HAP-1 (cell line): ENCODE data around the gene C5orf47.

ENCODE experiments used
- DNase-seq, 2 experiments: peaks; one replicate each; pipeline ENCODE4 v3.0.0-alpha.2; 2016 to 2020; ENCODE audit warnings: low spot score in 2 of 2
- H3K27me3 ChIP-seq: fragments of 250-450 bp; sonication (Bioruptor Pico); 2 replicates; pipeline ENCODE4 v1.5.1; 2020; ENCODE audit warnings: low read depth, mild to moderate bottlenecking, moderate library complexity
- H3K36me3 ChIP-seq: fragments of 250-450 bp; sonication (Bioruptor Pico); replicated peaks from 2 replicates; pipeline ENCODE4 v1.5.1; 2020; ENCODE audit warnings: mild to moderate bottlenecking
- H3K4me1 ChIP-seq: fragments of 250-450 bp; sonication (Bioruptor Pico); 2 replicates; pipeline ENCODE4 v1.5.1; 2020; ENCODE audit warnings: mild to moderate bottlenecking
- H3K4me3 ChIP-seq: fragments of 250-450 bp; sonication (Bioruptor Pico); 2 replicates; pipeline ENCODE4 v1.5.1; 2020; ENCODE audit warnings: mild to moderate bottlenecking, moderate library complexity
- H3K9me3 ChIP-seq: fragments of 250-450 bp; sonication (Bioruptor Pico); 2 replicates; pipeline ENCODE4 v1.5.1; 2020; ENCODE audit warnings: mild to moderate bottlenecking, moderate library complexity
- in situ Hi-C: fragments of 300-500 bp; cut with MboI; formaldehyde crosslinking; loops from 3 replicates; pipeline ENCODE4 v1.14.3; 2020; ENCODE audit warnings: low sequenced_read_pairs, inconsistent platforms, mixed read lengths

C5orf47 gene, protein sequence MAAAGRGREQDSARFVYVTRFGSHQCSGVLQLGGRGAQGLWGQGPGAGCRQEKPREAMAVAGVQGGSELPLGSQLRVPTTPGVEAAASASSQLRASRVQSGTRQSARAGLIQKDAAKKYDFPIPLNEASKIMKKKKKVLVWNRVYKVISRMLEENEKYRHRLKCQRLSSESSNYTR

DNA sequence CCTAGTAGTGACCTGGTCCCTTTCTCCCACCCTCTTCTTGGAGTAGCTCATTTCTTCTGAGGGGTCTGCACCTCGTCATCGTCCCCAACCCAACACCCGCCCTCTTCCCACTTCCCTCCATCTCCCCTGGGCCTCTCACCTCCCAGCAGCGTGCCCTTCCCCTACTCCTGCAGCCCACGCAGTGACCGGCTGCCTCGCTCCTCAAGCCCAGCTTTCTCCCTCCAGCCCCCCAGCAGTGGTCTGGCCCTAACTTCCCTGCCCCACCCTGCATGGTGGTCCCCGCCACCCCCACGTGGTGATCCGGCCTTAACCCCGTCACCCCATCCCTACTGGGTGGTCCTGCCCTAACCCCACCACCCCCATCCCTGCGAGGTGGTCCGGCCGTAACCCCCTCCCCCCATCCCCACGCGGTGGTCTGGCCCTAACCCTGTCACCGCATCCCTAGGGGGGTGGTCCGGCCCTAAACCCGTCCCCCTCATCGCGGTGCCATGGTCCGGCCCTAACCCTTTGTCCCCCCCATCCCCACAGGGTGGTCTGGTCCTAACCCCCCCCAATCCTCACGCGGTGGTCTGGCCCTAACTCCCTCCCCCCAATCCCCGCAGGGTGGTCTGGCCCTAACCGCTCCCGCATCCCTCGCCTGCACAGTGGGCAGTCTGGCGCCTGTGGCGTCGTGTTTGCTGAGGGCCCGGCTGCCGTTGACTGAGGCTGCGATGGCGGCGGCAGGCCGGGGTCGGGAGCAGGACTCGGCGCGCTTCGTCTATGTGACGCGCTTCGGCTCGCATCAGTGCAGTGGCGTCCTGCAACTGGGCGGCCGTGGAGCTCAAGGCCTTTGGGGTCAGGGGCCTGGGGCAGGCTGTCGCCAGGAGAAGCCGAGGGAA lies at the start of gene C5orf47:
C5orf47 (plus strand) TSS at position 617 of the 878 bp plus-strand sequence; CDS start at position 711, 94 bp downstream.
- in situ Hi-C loops: no loop called here
- Histone ChIP-seq H3K4me1 (no peaks in the 10 kb centered on the region), H3K36me3 (no peaks in the 10 kb centered on the region), H3K4me3 (no peak within 1 kb of the TSS), H3K9me3 (no peaks in the 10 kb centered on the region; the same call in 1 of the 2 replicates), H3K27me3 (no peaks in the 10 kb centered on the region)
- no peak for DNase-seq

DNA sequence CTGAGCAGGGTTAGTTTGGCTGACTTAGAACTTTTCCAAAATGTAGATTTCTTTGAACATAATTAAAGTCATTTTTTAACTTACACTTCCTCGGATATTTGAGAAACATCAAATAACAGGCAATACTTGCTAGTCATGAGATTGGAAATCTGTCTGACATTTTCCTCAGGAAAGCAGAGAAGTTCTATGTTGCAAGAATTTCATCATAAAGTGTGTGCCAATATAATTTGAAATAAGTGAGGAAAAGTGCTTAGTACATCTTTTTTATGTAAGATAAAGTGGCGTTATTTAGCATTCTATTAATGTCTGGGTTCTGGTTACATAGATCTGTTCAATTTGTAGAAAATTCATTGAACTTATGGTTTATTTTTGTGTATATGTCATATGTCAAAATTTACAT lies 48.7 kb upstream of the C5orf47 start:
- Histone ChIP-seq H3K4me1 (peaks cover 35% of the 10 kb centered on the region), H3K4me3 (no peak overlapping the region), H3K36me3 (no peaks in the 10 kb centered on the region), H3K27me3 (no peaks in the 10 kb centered on the region), H3K9me3 (no peaks in the 10 kb centered on the region)
- no peak for DNase-seq
- in situ Hi-C loops: no loop called here

DNA sequence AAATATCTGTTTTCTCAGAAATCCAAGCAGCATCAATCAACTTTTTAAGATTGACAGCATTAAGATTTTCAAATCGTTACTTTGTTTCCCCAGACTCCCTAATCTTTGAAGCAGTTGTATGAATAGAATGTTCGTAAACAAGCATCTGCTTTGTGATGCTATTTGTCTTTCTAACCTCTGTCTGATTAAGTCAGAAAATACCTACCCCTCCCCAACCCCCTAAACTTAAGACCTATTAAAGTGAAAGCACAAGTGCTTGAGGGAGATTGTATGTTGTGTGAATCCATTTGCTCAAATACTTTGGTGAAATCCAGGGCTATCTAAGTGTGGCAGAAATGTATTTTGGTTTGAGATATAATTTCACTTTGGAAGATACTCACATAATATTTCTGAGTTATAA lies 47.9 kb upstream of the C5orf47 start:
- no peak for DNase-seq
- peaks cover 29% of the 10 kb centered on the region for H3K4me1 ChIP-seq
- in situ Hi-C loops: no loop called here
- H3K36me3 ChIP-seq: no peaks in the 10 kb centered on the region
- no peaks in the 10 kb centered on the region for H3K9me3 ChIP-seq
- no peaks in the 10 kb centered on the region for H3K27me3 ChIP-seq
- no peak overlapping the region for H3K4me3 ChIP-seq

DNA sequence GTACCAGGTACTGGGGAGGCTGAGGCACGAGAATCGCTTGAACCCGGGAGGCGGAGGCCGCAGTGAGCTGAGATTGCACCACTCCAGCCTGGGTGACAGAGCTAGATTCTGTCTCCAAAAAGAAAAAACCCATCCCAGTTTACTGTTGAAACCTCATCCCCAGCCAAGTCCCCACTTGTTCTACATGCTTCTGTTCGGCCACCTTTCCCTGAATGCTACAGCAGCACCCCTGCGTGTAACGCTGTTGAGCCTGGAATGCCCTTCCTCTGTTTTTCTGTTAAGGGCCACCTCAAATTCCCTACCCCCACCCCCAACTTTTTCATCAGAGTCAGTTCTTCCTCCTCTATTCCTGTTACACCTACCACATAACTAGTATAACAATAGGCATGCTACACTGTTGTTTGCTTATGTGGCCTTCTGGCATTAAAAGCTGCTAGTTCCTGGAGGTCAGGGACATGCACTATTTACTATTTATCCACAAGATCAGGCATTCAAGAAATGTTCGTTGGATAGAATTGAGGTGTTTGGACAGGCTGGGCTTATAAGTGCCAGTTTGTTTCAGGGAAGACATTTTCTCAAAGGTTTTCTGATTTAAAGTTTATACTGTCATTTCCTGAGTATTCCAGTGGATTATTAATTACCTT lies 47.1 kb upstream of the C5orf47 start:
- DNase-seq: no peak
- H3K4me3 ChIP-seq: no peak overlapping the region
- in situ Hi-C loops: no loop called here
- no peaks in the 10 kb centered on the region for H3K9me3 ChIP-seq
- no peaks in the 10 kb centered on the region for H3K36me3 ChIP-seq
- H3K27me3 ChIP-seq: no peaks in the 10 kb centered on the region
- peaks cover 27% of the 10 kb centered on the region for H3K4me1 ChIP-seq

DNA sequence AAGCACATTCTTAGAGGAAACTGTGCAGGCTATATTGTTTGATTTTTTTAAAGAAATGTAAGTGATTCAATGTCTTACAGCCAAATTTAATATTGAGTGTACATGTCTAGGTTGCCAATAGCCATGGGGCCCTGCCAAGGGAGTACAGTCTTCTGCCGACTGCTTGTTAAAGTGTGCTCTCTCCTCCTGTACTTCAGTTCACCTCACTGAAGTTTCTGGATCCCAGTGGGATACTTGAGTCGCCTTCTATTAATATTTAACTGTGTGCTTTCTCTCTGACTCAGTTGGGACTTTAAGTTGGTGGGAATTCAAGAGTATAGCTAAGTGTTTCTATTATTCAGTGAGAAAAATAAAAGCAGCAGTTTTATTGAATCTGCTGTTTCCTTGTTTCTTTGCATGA lies 44.5 kb upstream of the C5orf47 start:
- in situ Hi-C loops: no loop called here
- no peak overlapping the region for H3K4me3 ChIP-seq
- H3K27me3 ChIP-seq: no peaks in the 10 kb centered on the region
- no peaks in the 10 kb centered on the region for H3K9me3 ChIP-seq
- peaks cover 16% of the 10 kb centered on the region for H3K4me1 ChIP-seq
- DNase-seq: no peak
- H3K36me3 ChIP-seq: no peaks in the 10 kb centered on the region

DNA sequence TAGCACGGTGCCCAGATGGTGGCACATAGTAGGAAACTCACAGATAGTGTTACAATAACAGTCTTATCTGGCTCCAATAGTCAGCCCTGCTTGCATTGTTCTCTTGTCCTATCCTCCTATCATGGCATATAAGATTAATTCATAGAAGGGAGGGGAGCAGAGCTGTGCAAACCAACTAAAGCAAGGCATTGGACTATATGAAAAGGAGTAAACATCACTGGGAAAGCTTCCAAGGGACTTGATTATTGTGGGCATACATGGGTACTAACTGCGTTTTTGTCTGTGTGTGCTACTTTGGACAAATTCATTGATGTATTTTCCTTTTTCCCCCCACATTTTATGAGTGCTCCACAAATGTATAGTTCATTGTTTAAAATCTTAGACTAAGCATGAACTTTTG lies 43.8 kb upstream of the C5orf47 start:
- in situ Hi-C loops: no loop called here
- DNase-seq: no peak

DNA sequence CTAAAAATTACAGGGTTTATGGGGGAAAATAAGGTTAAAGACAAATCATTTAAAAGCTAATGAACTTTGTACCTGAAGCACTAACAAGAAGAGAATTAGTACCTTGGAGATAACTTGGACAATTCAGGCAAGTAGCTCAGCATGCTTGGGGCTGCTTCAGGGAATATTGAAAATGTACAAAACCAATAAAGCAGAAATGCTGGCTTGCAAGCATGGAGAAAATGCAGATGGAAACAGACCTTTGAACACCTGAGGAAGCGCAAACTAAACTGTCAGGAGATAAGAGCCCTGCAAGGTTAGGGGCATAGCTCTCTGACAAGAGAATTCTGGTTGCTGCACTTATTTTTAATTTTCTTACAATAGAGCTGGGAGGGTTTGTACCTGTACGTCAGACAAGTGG lies 42.6 kb upstream of the C5orf47 start:
- H3K4me1 ChIP-seq: peaks cover 11% of the 10 kb centered on the region
- no peaks in the 10 kb centered on the region for H3K9me3 ChIP-seq
- in situ Hi-C loops: no loop called here
- no peak overlapping the region for H3K4me3 ChIP-seq
- no peak for DNase-seq
- no peaks in the 10 kb centered on the region for H3K36me3 ChIP-seq
- H3K27me3 ChIP-seq: no peaks in the 10 kb centered on the region

More for the DNA sequence above, 43.8 kb upstream of the C5orf47 start:
- Histone ChIP-seq H3K27me3 (no peaks in the 10 kb centered on the region), H3K9me3 (no peaks in the 10 kb centered on the region), H3K4me3 (no peak overlapping the region), H3K36me3 (no peaks in the 10 kb centered on the region), H3K4me1 (peaks cover 16% of the 10 kb centered on the region)

DNA sequence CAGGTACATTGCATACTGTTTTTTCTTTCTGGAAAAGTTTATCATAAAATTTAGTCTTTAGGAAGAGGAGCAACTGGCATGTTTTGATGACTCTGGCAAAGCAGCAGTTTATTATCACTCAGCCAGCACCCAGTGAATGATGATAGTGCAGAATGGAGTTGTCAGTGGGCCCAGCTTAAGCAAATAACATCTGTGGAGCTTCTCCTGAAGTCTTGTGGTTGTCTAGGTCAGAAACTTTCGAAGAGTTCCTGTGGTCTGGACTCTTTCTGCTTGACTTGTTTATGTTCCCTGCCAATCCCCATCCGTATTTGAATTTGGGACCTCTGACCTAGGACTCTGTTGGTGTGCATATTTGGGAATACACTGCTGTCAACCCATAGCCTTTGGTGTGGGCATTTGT lies 38.1 kb upstream of the C5orf47 start:
- Histone ChIP-seq H3K4me1 (no peaks in the 10 kb centered on the region), H3K9me3 (no peaks in the 10 kb centered on the region), H3K27me3 (no peaks in the 10 kb centered on the region), H3K4me3 (no peak overlapping the region), H3K36me3 (no peaks in the 10 kb centered on the region; the same call in 1 of the 2 replicates)
- in situ Hi-C loops: loop anchor here (25.0 kb wide), 1 partner anchor 664 kb away; no protein-coding TSS in a partner anchor
- no peak for DNase-seq

DNA sequence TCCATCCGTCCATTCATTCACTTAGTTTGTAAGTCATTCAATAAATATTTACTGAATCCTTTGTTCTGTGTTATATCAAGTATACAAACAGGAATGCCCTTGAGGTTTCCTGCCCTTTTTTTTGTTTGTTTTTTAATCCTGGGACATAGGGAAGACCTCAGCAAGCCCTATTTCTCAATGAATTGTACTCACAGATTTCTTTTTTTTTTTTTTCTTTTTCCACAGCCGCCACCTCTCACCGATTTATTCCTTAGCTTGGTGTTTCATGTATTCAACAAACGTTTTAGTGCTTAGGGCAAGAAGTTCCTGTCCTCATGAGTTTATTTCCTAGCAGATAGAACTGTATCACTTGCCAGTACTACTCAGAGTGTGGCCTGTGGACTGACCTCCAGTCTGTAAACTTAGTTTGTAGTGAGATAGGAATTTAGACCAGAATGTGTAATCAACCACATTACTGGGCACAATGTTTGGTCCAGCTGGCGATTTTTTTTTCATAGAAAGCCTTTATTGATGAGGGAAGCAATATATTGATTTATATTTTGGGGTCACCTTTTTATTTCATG lies 35.4 kb upstream of the C5orf47 start:
- Histone ChIP-seq H3K4me1 (no peaks in the 10 kb centered on the region), H3K36me3 (no peaks in the 10 kb centered on the region; the same call in 1 of the 2 replicates), H3K9me3 (no peaks in the 10 kb centered on the region), H3K27me3 (no peaks in the 10 kb centered on the region), H3K4me3 (no peak overlapping the region)
- in situ Hi-C loops: loop anchor here (25.0 kb wide), 1 partner anchor 666 kb away; no protein-coding TSS in a partner anchor
- no peak for DNase-seq

DNA sequence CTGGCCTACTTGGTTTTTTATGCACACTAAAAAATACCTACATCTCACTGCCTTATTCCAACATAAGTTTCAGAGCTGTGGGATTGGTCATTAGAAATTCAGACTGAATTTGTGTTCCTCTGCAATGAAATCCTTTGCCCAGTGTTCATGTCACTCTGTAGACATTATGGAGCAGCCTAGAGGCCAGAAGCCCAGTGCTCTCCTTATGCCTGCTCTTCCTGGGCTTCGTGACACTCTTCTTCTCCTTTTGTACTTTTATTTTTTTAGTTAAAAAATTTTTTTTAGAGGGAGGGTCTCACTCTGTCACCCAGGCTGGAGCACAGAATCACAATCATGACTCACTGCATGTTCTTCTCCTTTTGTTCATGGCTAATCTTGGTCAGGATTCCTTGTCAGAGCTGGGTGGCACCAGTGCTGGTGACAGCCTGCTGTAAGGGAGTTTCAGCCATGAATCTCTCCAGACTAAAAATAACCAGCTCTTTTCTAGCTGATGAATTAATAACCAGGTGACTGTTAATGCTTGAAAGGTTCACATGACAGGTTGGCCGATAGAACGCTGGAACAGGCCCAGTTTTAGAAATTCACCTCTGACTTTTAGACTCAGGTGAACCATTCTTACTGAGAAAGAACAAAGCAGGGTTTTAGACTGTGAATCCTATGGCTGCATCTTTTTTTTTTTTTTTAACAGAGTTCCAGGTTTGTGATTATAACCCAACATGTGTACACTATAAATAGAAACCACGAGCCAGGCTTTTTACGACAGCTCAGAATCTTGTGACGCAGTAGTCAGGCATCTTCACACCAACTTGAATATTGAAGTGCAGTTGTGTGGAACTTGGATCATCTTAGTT lies 34.1 kb upstream of the C5orf47 start:
- Histone ChIP-seq H3K27me3 (no peaks in the 10 kb centered on the region), H3K9me3 (no peaks in the 10 kb centered on the region), H3K4me3 (no peak overlapping the region), H3K36me3 (no peaks in the 10 kb centered on the region; the same call in 1 of the 2 replicates), H3K4me1 (no peaks in the 10 kb centered on the region)
- in situ Hi-C loops: loop anchor here (25.0 kb wide), 1 partner anchor 668 kb away; no protein-coding TSS in a partner anchor
- DNase-seq: no peak

DNA sequence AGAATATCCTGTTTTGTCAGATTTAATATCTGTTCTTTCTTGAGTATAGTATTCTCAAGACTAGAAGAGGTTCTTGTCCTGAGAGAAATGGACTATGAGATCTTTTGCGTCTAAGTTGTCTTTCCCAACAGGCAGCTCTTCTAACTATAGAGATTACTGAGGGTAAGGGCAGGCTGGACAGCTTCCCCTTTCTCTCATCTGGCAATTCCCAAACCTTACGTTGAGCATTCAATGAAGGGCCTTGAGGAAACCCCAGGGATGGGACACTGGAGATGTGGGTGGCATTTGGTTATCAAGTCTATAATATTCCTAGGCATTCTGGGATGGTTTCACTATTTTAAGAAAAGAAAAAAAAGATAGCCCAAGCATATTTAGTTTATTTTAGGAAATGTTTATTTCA lies 28.0 kb upstream of the C5orf47 start:
- Histone ChIP-seq H3K9me3 (no peaks in the 10 kb centered on the region), H3K4me1 (no peaks in the 10 kb centered on the region; the same call in 1 of the 2 replicates), H3K27me3 (no peaks in the 10 kb centered on the region), H3K36me3 (no peaks in the 10 kb centered on the region), H3K4me3 (no peak overlapping the region)
- in situ Hi-C loops: loop anchor here (25.0 kb wide), 1 partner anchor 674 kb away; no protein-coding TSS in a partner anchor
- no peak for DNase-seq

DNA sequence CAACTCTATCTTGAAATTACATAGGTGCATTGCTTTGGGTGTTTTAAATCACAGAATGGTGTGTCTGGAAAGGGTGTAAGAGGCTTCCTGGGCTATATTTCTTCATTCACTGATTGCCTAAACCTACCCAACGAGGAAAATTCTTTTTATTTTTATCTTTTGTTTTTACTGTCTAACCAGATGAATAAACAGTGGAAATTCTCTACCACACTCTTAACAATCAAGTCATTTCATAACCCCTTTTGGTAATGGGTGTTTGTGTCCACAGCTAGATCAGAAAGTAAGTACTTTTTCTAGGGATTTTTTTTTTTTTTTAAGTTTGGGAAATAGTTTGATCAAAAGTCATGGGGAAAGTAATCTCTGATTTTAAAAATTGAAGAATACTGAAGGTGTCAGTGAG lies 27.6 kb upstream of the C5orf47 start:
- Histone ChIP-seq H3K4me1 (no peaks in the 10 kb centered on the region; the same call in 1 of the 2 replicates), H3K9me3 (no peaks in the 10 kb centered on the region), H3K4me3 (no peak overlapping the region), H3K27me3 (no peaks in the 10 kb centered on the region), H3K36me3 (no peaks in the 10 kb centered on the region)
- no peak for DNase-seq
- in situ Hi-C loops: loop anchor here (25.0 kb wide), 1 partner anchor 674 kb away; no protein-coding TSS in a partner anchor
